Tibial nerve (tissue), 3 donors: Measurements from ENCODE around the gene PODXL.

Experiments
- CTCF ChIP-seq, 5 experiments: fragments of 200-600 bp in 3 of 5; fragments of 450-650 bp in 2 of 5; sonication (generic) in 3 of 5; IDR thresholded peaks; one replicate each; pipeline ENCODE4 v1.5.1; 2016 to 2019; ENCODE audit warnings: antibody characterized with exemption in 5 of 5, mild to moderate bottlenecking in 3 of 5, moderate library complexity in 2 of 5
- POLR2A ChIP-seq, 2 donors: fragments of 450-650 bp; IDR thresholded peaks; one replicate each; pipeline ENCODE4 v1.6.1; 2017; ENCODE audit warnings: antibody characterized with exemption in 2 of 2, mild to moderate bottlenecking in 2 of 2, moderate library complexity in 2 of 2

- TF ChIP-seq CTCF (IDR thresholded peaks at IDR 0.05) (no peak), POLR2A (IDR thresholded peaks at IDR 0.05) (no peak)
Observed at GRCh38 chr7:131556053-131556908, at the start of gene PODXL.
